ENCODE measurements around the gene ERI2. TPM values are rescaled to one million over a fixed set of nuclear protein-coding genes. Genes with fewer than 3 reads are reported as not detected.

The ERI2 gene, protein sequence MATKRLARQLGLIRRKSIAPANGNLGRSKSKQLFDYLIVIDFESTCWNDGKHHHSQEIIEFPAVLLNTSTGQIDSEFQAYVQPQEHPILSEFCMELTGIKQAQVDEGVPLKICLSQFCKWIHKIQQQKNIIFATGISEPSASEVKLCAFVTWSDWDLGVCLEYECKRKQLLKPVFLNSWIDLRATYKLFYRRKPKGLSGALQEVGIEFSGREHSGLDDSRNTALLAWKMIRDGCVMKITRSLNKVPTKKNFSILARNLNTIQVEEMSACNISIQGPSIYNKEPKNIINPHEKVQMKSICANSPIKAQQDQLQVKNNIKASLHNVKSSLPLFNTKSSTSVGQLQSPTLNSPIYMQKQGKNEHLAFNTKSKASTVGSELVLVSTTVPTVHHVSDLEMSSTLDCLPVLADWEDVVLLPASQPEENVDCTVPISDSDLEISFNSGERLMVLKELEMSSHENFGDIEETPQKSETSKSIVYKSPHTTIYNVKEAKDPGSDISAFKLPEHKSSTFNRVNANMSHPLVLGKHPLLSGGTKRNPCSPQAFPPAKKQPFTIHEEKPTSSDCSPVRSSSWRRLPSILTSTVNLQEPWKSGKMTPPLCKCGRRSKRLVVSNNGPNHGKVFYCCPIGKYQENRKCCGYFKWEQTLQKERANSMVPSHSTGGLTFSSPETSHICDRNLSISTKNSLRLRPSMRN
- 10.9 and 33.1 TPM in 2 replicates for total RNA-seq

DNA sequence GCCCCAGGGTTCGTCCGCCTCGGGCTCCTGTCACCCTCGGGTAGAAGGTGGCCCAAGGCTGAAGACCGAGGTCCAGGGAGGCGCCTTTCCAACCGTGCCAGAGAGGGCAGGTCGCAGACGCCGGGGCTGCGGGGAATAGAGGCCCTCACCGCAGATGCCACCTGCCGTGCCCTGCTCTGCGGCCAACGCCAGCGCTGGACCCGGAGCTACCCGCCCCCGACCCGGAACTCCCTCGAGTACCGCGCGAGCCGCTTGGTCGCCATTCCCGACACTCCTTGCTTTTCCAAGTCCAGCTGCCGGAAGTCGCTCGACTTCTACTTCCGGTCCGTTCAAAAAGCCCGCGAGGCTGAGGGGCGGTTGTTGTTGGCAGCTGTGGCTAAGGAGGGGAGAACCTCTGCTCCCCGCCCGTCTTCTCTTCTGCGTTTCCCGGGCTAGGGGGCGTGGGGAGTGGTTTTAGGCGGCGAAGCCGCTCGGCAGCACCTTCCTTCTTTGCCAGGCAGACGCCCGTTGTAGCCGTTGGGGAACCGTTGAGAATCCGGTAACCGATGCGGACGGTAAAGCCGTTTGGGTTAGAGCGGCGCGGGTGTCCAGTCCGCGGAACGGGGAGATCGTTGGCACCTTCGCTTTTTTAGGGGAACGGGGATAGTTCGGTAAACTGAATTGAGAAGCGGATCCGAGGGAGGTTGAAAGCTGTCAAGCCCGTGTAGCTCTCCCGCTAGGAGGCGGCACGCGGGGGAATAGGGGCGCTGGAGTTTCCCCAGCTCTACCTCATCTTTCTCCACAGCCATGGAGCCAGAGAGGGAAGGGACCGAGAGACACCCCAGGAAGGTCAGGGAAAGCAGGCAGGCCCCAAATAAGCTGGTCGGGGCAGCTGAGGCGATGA is at the start of gene ERI2, which contains the start of gene REXO5:
TSS of gene ERI2 (minus strand) at position 305 of the 883 bp plus-strand sequence. CDS start at position 263, 42 bp downstream.
TSS of gene REXO5 (plus strand) at position 360 of the 883 bp plus-strand sequence. CDS start at position 787, 427 bp downstream.

GRCh38 chr16:20763461-20764232 is 42.6 kb downstream of the ERI2 start, which contains the start of gene ACSM3:
Gene ACSM3, plus strand, starts transcription at chr16:20764014. Its CDS starts 6,021 bp downstream, at chr16:20770035.

Small RNA genes lying within 50 kb of the gene (small RNA-seq; reads per million reads assigned to genes)
- gene RF00618 (ENCODE audit: low replicate concordance), result not detected
- gene RNU6-944P (ENCODE audit: low replicate concordance), result not detected

Other genes with a start within 250 kb of the ERI2 start
- gene ACSM2B, start 230.1 kb downstream of the ERI2 start, total RNA-seq, result not detected in 2 replicates
- gene ACSM1, start 108.8 kb downstream of the ERI2 start, total RNA-seq, result not detected in 2 replicates
- gene THUMPD1, start 64.7 kb downstream of the ERI2 start, total RNA-seq, result 42.9 and 83.5 TPM in 2 replicates
- gene ACSM3, start 42.5 kb downstream of the ERI2 start, total RNA-seq, result 0.14 and 0.22 TPM in 2 replicates
- 2.8 and 9.2 TPM in 2 replicates for gene REXO5, start 55 bp upstream of the ERI2 start, total RNA-seq
- gene DCUN1D3, start 93.9 kb upstream of the ERI2 start, total RNA-seq, result 27.8 and 41.9 TPM in 2 replicates
- 39.0 and 40.2 TPM in 2 replicates for gene LYRM1, start 94.3 kb upstream of the ERI2 start, total RNA-seq